ENCODE measurements around the gene RAMACL.

DNA sequence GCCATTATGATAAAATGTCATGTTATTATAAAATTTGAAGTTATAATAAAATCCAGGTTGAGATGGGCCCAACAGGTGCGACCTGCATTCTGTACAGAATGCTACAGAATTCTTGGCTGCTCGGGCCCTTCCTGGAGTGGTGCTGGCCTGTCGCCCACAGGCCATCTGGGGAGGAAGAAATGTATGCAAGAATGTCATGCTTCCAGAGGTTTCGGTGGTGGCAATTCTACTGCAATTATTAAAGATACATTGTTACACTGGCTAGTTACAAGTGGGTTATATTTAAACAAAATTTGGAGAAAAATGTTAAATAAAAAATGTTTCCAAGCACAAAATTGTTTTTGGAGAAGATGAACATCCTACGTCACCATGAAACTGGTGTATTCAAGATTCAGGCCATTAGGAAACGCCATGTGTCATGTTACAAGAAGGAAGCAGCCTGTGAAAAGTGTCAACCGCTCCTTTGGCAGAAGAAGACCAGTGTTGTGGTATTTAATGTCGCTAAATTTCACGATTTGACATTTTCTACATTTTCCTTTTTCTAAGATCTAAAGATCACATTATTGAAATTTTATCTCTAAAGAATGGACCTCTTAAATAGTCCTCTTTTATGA lies 7.1 kb downstream of the RAMACL start:
- TF ChIP-seq, protein P1, sequence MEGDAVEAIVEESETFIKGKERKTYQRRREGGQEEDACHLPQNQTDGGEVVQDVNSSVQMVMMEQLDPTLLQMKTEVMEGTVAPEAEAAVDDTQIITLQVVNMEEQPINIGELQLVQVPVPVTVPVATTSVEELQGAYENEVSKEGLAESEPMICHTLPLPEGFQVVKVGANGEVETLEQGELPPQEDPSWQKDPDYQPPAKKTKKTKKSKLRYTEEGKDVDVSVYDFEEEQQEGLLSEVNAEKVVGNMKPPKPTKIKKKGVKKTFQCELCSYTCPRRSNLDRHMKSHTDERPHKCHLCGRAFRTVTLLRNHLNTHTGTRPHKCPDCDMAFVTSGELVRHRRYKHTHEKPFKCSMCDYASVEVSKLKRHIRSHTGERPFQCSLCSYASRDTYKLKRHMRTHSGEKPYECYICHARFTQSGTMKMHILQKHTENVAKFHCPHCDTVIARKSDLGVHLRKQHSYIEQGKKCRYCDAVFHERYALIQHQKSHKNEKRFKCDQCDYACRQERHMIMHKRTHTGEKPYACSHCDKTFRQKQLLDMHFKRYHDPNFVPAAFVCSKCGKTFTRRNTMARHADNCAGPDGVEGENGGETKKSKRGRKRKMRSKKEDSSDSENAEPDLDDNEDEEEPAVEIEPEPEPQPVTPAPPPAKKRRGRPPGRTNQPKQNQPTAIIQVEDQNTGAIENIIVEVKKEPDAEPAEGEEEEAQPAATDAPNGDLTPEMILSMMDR (IDR thresholded peaks at IDR 0.05): no peak
- no peak for TF ChIP-seq SIN3A (IDR thresholded peaks at IDR 0.05; ENCODE audit: borderline replicate concordance, insufficient read depth, low read depth, low read length)
- TF ChIP-seq POLR2AphosphoS5 (IDR thresholded peaks at IDR 0.05; ENCODE audit: low read depth, low read length): no peak
